Stimulated activated CD8-positive, alpha-beta memory T cell treated with anti-CD3 and anti-CD28 coated beads, Interleukin-7, amount 100 ng/mL, for 24 hours (primary cell): ENCODE results near the gene MISFA.
"Not testable (repeated sequence)": the region's sequence is repeated elsewhere in the genome, so short reads cannot be mapped to it uniquely, and the experiment has no call there.

Source experiments
- DNase-seq: peaks from one replicate; pipeline ENCODE4 v3.0.0-alpha.2; 2020; ENCODE audit warnings: low read depth

The MISFA gene

GRCh38 chr11:18617688-18618341 lies 18.2 kb downstream of the MISFA start:
- DNase-seq: no peak

GRCh38 chr11:18618342-18619025 lies 18.9 kb downstream of the MISFA start:
- no peak for DNase-seq

- no peak for DNase-seq
These were observed 24.1 kb downstream of the MISFA start for GRCh38 chr11:18623707-18624106.

GRCh38 chr11:18624161-18624560 lies 24.6 kb downstream of the MISFA start:
- DNase-seq: no peak

- no peak for DNase-seq
These were observed 33.3 kb downstream of the MISFA start for GRCh38 chr11:18632841-18633240.

GRCh38 chr11:18633256-18634139 lies 33.9 kb downstream of the MISFA start:
- DNase-seq: no peak

GRCh38 chr11:18634140-18635032 lies 34.8 kb downstream of the MISFA start, which contains the start of gene SPTY2D1:
Gene SPTY2D1 (minus strand): TSS chr11:18634342. CDS start chr11:18634257, 85 bp downstream.
- DNase-seq: peak; percentile 94

GRCh38 chr11:18641677-18642076 lies 42.1 kb downstream of the MISFA start:
- no peak for DNase-seq

GRCh38 chr11:18643034-18643433 lies 43.4 kb downstream of the MISFA start:
- DNase-seq: not testable (repeated sequence)

GRCh38 chr11:18650353-18650752 lies 50.8 kb downstream of the MISFA start:
- DNase-seq: no peak

- no peak for DNase-seq
These were observed 51.4 kb downstream of the MISFA start for GRCh38 chr11:18650859-18651557.
